Measurements from ENCODE around the gene XPR1.
"Not testable (repeated sequence)": the region's sequence is repeated elsewhere in the genome, so short reads cannot be mapped to it uniquely, and the experiment has no call there.

XPR1 gene

GRCh38 chr1:180791152-180791551 is 159.3 kb downstream of the XPR1 start:
- not testable (repeated sequence) for H3K27me3 ChIP-seq (ENCODE audit: control insufficient read depth, insufficient read depth, low read length); H3K9me3 ChIP-seq (ENCODE audit: control insufficient read depth, low read depth, low read length); H3K27ac ChIP-seq (ENCODE audit: low read length); H3K4me3 ChIP-seq (ENCODE audit: low read length); H3K36me3 ChIP-seq (ENCODE audit: control insufficient read depth, low read depth, low read length); H3K9ac ChIP-seq (ENCODE audit: low read length); H3K4me1 ChIP-seq (ENCODE audit: control insufficient read depth, low read depth, low read length)

- Histone ChIP-seq H3K36me3 (ENCODE audit: control insufficient read depth, low read depth, low read length) (no peaks in the 10 kb centered on the region), H3K9me3 (ENCODE audit: control insufficient read depth, low read depth, low read length) (no peaks in the 10 kb centered on the region), H3K27me3 (ENCODE audit: control insufficient read depth, insufficient read depth, low read length) (no peaks in the 10 kb centered on the region), H3K9ac (ENCODE audit: low read length) (no peak overlapping the region), H3K4me1 (ENCODE audit: control insufficient read depth, low read depth, low read length) (no peaks in the 10 kb centered on the region), H3K4me3 (ENCODE audit: low read length) (no peak overlapping the region), H3K27ac (ENCODE audit: low read length) (no peak overlapping the region)
Measured at GRCh38 chr1:180791806-180792205, 160.0 kb downstream of the XPR1 start.

GRCh38 chr1:180793451-180793850 is 161.6 kb downstream of the XPR1 start:
- H3K9me3 ChIP-seq (ENCODE audit: control insufficient read depth, low read depth, low read length) = no peaks in the 10 kb centered on the region
- H3K4me3 ChIP-seq (ENCODE audit: low read length) = no peak overlapping the region
- H3K36me3 ChIP-seq (ENCODE audit: control insufficient read depth, low read depth, low read length) = no peaks in the 10 kb centered on the region
- H3K4me1 ChIP-seq (ENCODE audit: control insufficient read depth, low read depth, low read length) = no peaks in the 10 kb centered on the region
- no peaks in the 10 kb centered on the region for H3K27me3 ChIP-seq (ENCODE audit: control insufficient read depth, insufficient read depth, low read length)
- no peak overlapping the region for H3K27ac ChIP-seq (ENCODE audit: low read length)
- no peak overlapping the region for H3K9ac ChIP-seq (ENCODE audit: low read length)

- no peak overlapping the region for H3K4me3 ChIP-seq (ENCODE audit: low read length)
- no peak overlapping the region for H3K9ac ChIP-seq (ENCODE audit: low read length)
- H3K27ac ChIP-seq (ENCODE audit: low read length) = no peak overlapping the region
- no peaks in the 10 kb centered on the region for H3K36me3 ChIP-seq (ENCODE audit: control insufficient read depth, low read depth, low read length)
- no peaks in the 10 kb centered on the region for H3K9me3 ChIP-seq (ENCODE audit: control insufficient read depth, low read depth, low read length)
- no peaks in the 10 kb centered on the region for H3K4me1 ChIP-seq (ENCODE audit: control insufficient read depth, low read depth, low read length)
- no peaks in the 10 kb centered on the region for H3K27me3 ChIP-seq (ENCODE audit: control insufficient read depth, insufficient read depth, low read length)
Measured at GRCh38 chr1:180796897-180797640, 165.2 kb downstream of the XPR1 start.

GRCh38 chr1:180800945-180801344 is 169.1 kb downstream of the XPR1 start:
- Histone ChIP-seq H3K36me3 (ENCODE audit: control insufficient read depth, low read depth, low read length) (no peaks in the 10 kb centered on the region), H3K9me3 (ENCODE audit: control insufficient read depth, low read depth, low read length) (no peaks in the 10 kb centered on the region), H3K9ac (ENCODE audit: low read length) (no peak overlapping the region), H3K4me1 (ENCODE audit: control insufficient read depth, low read depth, low read length) (no peaks in the 10 kb centered on the region), H3K4me3 (ENCODE audit: low read length) (no peak overlapping the region), H3K27ac (ENCODE audit: low read length) (no peak overlapping the region), H3K27me3 (ENCODE audit: control insufficient read depth, insufficient read depth, low read length) (no peaks in the 10 kb centered on the region)

GRCh38 chr1:180802813-180803212 is 171.0 kb downstream of the XPR1 start:
- H3K9me3 ChIP-seq (ENCODE audit: control insufficient read depth, low read depth, low read length) = no peaks in the 10 kb centered on the region
- no peaks in the 10 kb centered on the region for H3K4me1 ChIP-seq (ENCODE audit: control insufficient read depth, low read depth, low read length)
- no peaks in the 10 kb centered on the region for H3K27me3 ChIP-seq (ENCODE audit: control insufficient read depth, insufficient read depth, low read length)
- H3K36me3 ChIP-seq (ENCODE audit: control insufficient read depth, low read depth, low read length) = peaks cover 7% of the 10 kb centered on the region
- H3K27ac ChIP-seq (ENCODE audit: low read length) = no peak overlapping the region
- H3K4me3 ChIP-seq (ENCODE audit: low read length) = no peak overlapping the region
- H3K9ac ChIP-seq (ENCODE audit: low read length) = no peak overlapping the region

- peaks cover 7% of the 10 kb centered on the region for H3K36me3 ChIP-seq (ENCODE audit: control insufficient read depth, low read depth, low read length)
- no peaks in the 10 kb centered on the region for H3K4me1 ChIP-seq (ENCODE audit: control insufficient read depth, low read depth, low read length)
- no peak overlapping the region for H3K27ac ChIP-seq (ENCODE audit: low read length)
- no peak overlapping the region for H3K4me3 ChIP-seq (ENCODE audit: low read length)
- H3K9me3 ChIP-seq (ENCODE audit: control insufficient read depth, low read depth, low read length) = peaks cover 3% of the 10 kb centered on the region
- no peak overlapping the region for H3K9ac ChIP-seq (ENCODE audit: low read length)
- H3K27me3 ChIP-seq (ENCODE audit: control insufficient read depth, insufficient read depth, low read length) = no peaks in the 10 kb centered on the region
Measured at GRCh38 chr1:180805316-180805715, 173.5 kb downstream of the XPR1 start.

GRCh38 chr1:180811298-180811697 is 179.5 kb downstream of the XPR1 start:
- H3K4me3 ChIP-seq (ENCODE audit: low read length) = no peak overlapping the region
- no peaks in the 10 kb centered on the region for H3K4me1 ChIP-seq (ENCODE audit: control insufficient read depth, low read depth, low read length)
- H3K9me3 ChIP-seq (ENCODE audit: control insufficient read depth, low read depth, low read length) = peaks cover 3% of the 10 kb centered on the region
- H3K27ac ChIP-seq (ENCODE audit: low read length) = no peak overlapping the region
- H3K9ac ChIP-seq (ENCODE audit: low read length) = no peak overlapping the region
- no peaks in the 10 kb centered on the region for H3K27me3 ChIP-seq (ENCODE audit: control insufficient read depth, insufficient read depth, low read length)
- peaks cover 5% of the 10 kb centered on the region for H3K36me3 ChIP-seq (ENCODE audit: control insufficient read depth, low read depth, low read length)

GRCh38 chr1:180811886-180812285 is 180.1 kb downstream of the XPR1 start:
- peaks cover 3% of the 10 kb centered on the region for H3K9me3 ChIP-seq (ENCODE audit: control insufficient read depth, low read depth, low read length)
- no peaks in the 10 kb centered on the region for H3K4me1 ChIP-seq (ENCODE audit: control insufficient read depth, low read depth, low read length)
- H3K4me3 ChIP-seq (ENCODE audit: low read length) = no peak overlapping the region
- no peaks in the 10 kb centered on the region for H3K36me3 ChIP-seq (ENCODE audit: control insufficient read depth, low read depth, low read length)
- H3K27ac ChIP-seq (ENCODE audit: low read length) = no peak overlapping the region
- no peaks in the 10 kb centered on the region for H3K27me3 ChIP-seq (ENCODE audit: control insufficient read depth, insufficient read depth, low read length)
- no peak overlapping the region for H3K9ac ChIP-seq (ENCODE audit: low read length)

GRCh38 chr1:180814258-180814657 is 182.4 kb downstream of the XPR1 start:
- Histone ChIP-seq H3K36me3 (ENCODE audit: control insufficient read depth, low read depth, low read length) (no peaks in the 10 kb centered on the region), H3K4me3 (ENCODE audit: low read length) (no peak overlapping the region), H3K27me3 (ENCODE audit: control insufficient read depth, insufficient read depth, low read length) (no peaks in the 10 kb centered on the region), H3K4me1 (ENCODE audit: control insufficient read depth, low read depth, low read length) (no peaks in the 10 kb centered on the region), H3K9ac (ENCODE audit: low read length) (no peak overlapping the region), H3K27ac (ENCODE audit: low read length) (no peak overlapping the region), H3K9me3 (ENCODE audit: control insufficient read depth, low read depth, low read length) (no peaks in the 10 kb centered on the region)

GRCh38 chr1:180815188-180815587 is 183.4 kb downstream of the XPR1 start:
- no peaks in the 10 kb centered on the region for H3K36me3 ChIP-seq (ENCODE audit: control insufficient read depth, low read depth, low read length)
- no peaks in the 10 kb centered on the region for H3K9me3 ChIP-seq (ENCODE audit: control insufficient read depth, low read depth, low read length)
- no peak overlapping the region for H3K27ac ChIP-seq (ENCODE audit: low read length)
- H3K4me1 ChIP-seq (ENCODE audit: control insufficient read depth, low read depth, low read length) = no peaks in the 10 kb centered on the region
- H3K4me3 ChIP-seq (ENCODE audit: low read length) = no peak overlapping the region
- no peak overlapping the region for H3K9ac ChIP-seq (ENCODE audit: low read length)
- no peaks in the 10 kb centered on the region for H3K27me3 ChIP-seq (ENCODE audit: control insufficient read depth, insufficient read depth, low read length)

GRCh38 chr1:180816132-180816531 is 184.3 kb downstream of the XPR1 start:
- Histone ChIP-seq H3K27me3 (ENCODE audit: control insufficient read depth, insufficient read depth, low read length) (no peaks in the 10 kb centered on the region), H3K9me3 (ENCODE audit: control insufficient read depth, low read depth, low read length) (peaks cover 3% of the 10 kb centered on the region), H3K9ac (ENCODE audit: low read length) (no peak overlapping the region), H3K27ac (ENCODE audit: low read length) (no peak overlapping the region), H3K4me1 (ENCODE audit: control insufficient read depth, low read depth, low read length) (no peaks in the 10 kb centered on the region), H3K4me3 (ENCODE audit: low read length) (no peak overlapping the region), H3K36me3 (ENCODE audit: control insufficient read depth, low read depth, low read length) (no peaks in the 10 kb centered on the region)
